Measurements from ENCODE around the gene CEP83.

DNA sequence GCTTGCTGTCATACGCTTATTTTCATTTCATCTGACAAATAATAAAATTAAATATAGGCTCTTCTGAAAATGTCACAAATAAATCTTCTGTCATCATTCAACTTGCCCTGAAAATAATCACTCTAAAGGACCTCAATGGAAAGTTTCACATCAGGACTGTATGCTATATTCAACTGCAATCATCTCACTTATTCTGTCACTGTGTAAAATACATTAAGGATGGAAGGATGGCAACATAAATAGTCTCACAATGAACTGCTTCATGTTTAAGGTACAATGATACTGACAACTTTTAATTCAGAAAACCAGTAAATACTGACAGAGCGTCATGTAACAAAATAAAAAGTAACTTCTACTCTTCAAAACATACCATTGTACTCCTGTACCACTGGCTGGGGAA, 82.1 kb downstream of the CEP83 start:
- TF ChIP-seq, protein P1, sequence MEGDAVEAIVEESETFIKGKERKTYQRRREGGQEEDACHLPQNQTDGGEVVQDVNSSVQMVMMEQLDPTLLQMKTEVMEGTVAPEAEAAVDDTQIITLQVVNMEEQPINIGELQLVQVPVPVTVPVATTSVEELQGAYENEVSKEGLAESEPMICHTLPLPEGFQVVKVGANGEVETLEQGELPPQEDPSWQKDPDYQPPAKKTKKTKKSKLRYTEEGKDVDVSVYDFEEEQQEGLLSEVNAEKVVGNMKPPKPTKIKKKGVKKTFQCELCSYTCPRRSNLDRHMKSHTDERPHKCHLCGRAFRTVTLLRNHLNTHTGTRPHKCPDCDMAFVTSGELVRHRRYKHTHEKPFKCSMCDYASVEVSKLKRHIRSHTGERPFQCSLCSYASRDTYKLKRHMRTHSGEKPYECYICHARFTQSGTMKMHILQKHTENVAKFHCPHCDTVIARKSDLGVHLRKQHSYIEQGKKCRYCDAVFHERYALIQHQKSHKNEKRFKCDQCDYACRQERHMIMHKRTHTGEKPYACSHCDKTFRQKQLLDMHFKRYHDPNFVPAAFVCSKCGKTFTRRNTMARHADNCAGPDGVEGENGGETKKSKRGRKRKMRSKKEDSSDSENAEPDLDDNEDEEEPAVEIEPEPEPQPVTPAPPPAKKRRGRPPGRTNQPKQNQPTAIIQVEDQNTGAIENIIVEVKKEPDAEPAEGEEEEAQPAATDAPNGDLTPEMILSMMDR (IDR thresholded peaks at IDR 0.05; ENCODE audit: low read depth, low read length, poor library complexity, severe bottlenecking), result no peak
- TF ChIP-seq EZH2phosphoT487 (IDR thresholded peaks at IDR 0.05; ENCODE audit: borderline replicate concordance, low read length), result no peak
